HG03565 (cell line): ENCODE data around the gene CMTR2.
"Not testable (repeated sequence)": the region's sequence is repeated elsewhere in the genome, so short reads cannot be mapped to it uniquely, and the experiment has no call there.

ENCODE experiments used
- ATAC-seq: cut with Tn5 transposase; IDR thresholded peaks from one replicate; pipeline ENCODE4 v1.9.1; 2021; ENCODE audit warnings: mild to moderate bottlenecking, moderate library complexity; ENCODE audit not compliant: unreplicated experiment

The CMTR2 gene

GRCh38 chr16:71288890-71289731, at the start of gene CMTR2:
Gene CMTR2 (minus strand): TSS chr16:71289402. CDS start chr16:71285920, 3,482 bp downstream.
- peak; percentile 90 for ATAC-seq

GRCh38 chr16:71338632-71339031, 49.4 kb upstream of the CMTR2 start:
- ATAC-seq: no peak

GRCh38 chr16:71338193-71338592, 49.0 kb upstream of the CMTR2 start:
- no peak for ATAC-seq

GRCh38 chr16:71337631-71338030, 48.4 kb upstream of the CMTR2 start:
- no peak for ATAC-seq

GRCh38 chr16:71328151-71328550, 38.9 kb upstream of the CMTR2 start:
- no peak for ATAC-seq

GRCh38 chr16:71327720-71328119, 38.5 kb upstream of the CMTR2 start:
- no peak for ATAC-seq

- no peak for ATAC-seq
Observed at GRCh38 chr16:71319999-71320398, 30.8 kb upstream of the CMTR2 start.

- no peak for ATAC-seq
Observed at GRCh38 chr16:71315269-71315668, 26.1 kb upstream of the CMTR2 start.

GRCh38 chr16:71313591-71313990, 24.4 kb upstream of the CMTR2 start:
- not testable (repeated sequence) for ATAC-seq

- ATAC-seq: no peak
Observed at GRCh38 chr16:71311553-71312158, 22.5 kb upstream of the CMTR2 start.

GRCh38 chr16:71303938-71304337, 14.7 kb upstream of the CMTR2 start:
- no peak for ATAC-seq

- ATAC-seq: no peak
Observed at GRCh38 chr16:71297341-71297634, 8.1 kb upstream of the CMTR2 start.

- ATAC-seq: no peak
Observed at GRCh38 chr16:71296584-71297340, 7.6 kb upstream of the CMTR2 start.

- no peak for ATAC-seq
Observed at GRCh38 chr16:71295950-71296349, 6.7 kb upstream of the CMTR2 start.

- no peak for ATAC-seq
Observed at GRCh38 chr16:71293919-71294318, 4.7 kb upstream of the CMTR2 start.

- ATAC-seq: not testable (repeated sequence)
Observed at GRCh38 chr16:71292095-71292494, 2.9 kb upstream of the CMTR2 start.

- no peak for ATAC-seq
Observed at GRCh38 chr16:71289732-71290062, 495 bp upstream of the CMTR2 start.

GRCh38 chr16:71288570-71288889, 672 bp downstream of the CMTR2 start:
- no peak for ATAC-seq

- ATAC-seq: no peak
Observed at GRCh38 chr16:71287911-71288310, 1.3 kb downstream of the CMTR2 start.

GRCh38 chr16:71287454-71287853, 1.7 kb downstream of the CMTR2 start:
- no peak for ATAC-seq

- ATAC-seq: no peak
Observed at GRCh38 chr16:71283612-71284011, 5.6 kb downstream of the CMTR2 start.

- no peak for ATAC-seq
Observed at GRCh38 chr16:71282943-71283342, 6.3 kb downstream of the CMTR2 start.
